Medulla oblongata (tissue), 1 donor: Measurements from ENCODE around the gene ARV1.
"Not testable (repeated sequence)": the region's sequence is repeated elsewhere in the genome, so short reads cannot be mapped to it uniquely, and the experiment has no call there.

Experiments
- DNase-seq: peaks from one replicate; pipeline ENCODE4 v3.0.0-alpha.2; 2015; ENCODE audit errors: extremely low spot score

Gene ARV1

GRCh38 chr1:231019711-231020110, 40.8 kb downstream of the ARV1 start:
- no peak for DNase-seq

- DNase-seq: no peak
These were observed 41.3 kb downstream of the ARV1 start for GRCh38 chr1:231020139-231020601.

GRCh38 chr1:231020816-231021215, 41.9 kb downstream of the ARV1 start:
- no peak for DNase-seq

- no peak for DNase-seq
These were observed 42.7 kb downstream of the ARV1 start for GRCh38 chr1:231021540-231022031.

DNA sequence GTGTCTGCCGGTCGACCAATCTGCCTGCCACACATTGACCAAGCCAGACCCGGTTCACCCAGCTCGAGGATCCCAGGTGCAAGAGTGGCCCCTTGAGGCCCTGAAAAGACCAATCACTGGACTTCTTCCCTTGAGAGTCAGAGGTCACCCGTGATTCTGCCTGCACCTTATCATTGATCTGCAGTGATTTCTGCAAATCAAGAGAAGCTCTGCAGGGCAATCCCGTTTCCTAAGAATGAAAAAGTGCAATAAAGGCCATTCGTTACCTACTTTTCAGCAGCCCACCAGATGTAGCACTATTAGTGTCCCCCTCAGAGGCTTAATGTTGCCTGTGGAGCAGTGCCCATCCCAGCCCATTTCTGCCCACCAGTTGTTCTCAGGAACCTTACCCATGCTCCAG, 43.6 kb downstream of the ARV1 start:
- DNase-seq: not testable (repeated sequence)

- DNase-seq: no peak
These were observed 44.3 kb downstream of the ARV1 start for GRCh38 chr1:231023150-231023549.

DNA sequence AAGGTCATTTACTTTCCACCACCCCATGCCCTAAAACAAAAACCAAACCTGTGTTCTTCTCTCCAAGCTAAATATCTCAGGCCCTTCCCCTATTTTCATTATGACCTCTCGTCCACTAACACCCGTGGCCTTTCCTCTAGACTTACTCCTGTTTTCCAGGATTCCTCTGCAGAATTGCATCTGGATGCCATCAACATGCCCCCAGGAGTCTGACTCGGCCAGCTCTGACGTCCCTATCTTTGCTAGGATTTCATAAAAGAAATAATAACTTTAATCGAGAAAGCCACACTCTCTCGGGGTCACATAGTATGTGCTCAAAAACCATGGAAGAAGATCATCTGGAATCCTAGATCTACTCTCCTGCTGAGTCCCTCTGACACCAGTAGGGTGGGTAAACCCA, 47.7 kb downstream of the ARV1 start:
- no peak for DNase-seq

- DNase-seq: no peak
These were observed 48.4 kb downstream of the ARV1 start for GRCh38 chr1:231027136-231027925.

GRCh38 chr1:231027971-231028370, 49.1 kb downstream of the ARV1 start:
- no peak for DNase-seq

GRCh38 chr1:231028682-231029081, 49.8 kb downstream of the ARV1 start:
- no peak for DNase-seq

GRCh38 chr1:231029247-231029646, 50.4 kb downstream of the ARV1 start:
- DNase-seq: not testable (repeated sequence)

DNA sequence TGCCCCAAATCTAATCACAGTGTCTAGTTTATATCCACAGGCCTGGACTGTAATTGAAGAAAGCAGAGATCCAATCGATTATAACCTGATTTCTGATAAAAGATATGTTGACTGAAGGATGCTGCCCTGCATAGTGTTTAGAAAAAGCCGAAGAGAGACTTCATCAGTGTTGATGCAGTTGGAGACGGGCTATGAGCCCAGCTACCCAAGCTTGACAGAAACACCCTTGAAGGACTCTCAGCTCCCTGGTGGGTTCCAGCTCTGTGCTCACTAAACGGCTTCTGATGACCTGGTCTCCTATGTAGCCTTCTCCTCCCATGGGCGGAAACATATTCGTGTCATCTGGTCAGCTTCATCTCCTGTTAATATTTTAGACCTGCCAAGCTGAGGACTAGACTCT, 50.9 kb downstream of the ARV1 start:
- DNase-seq: no peak

- no peak for DNase-seq
These were observed 54.1 kb downstream of the ARV1 start for GRCh38 chr1:231032963-231033362.

GRCh38 chr1:231035799-231036198, 56.9 kb downstream of the ARV1 start:
- peak; percentile 40 for DNase-seq

DNA sequence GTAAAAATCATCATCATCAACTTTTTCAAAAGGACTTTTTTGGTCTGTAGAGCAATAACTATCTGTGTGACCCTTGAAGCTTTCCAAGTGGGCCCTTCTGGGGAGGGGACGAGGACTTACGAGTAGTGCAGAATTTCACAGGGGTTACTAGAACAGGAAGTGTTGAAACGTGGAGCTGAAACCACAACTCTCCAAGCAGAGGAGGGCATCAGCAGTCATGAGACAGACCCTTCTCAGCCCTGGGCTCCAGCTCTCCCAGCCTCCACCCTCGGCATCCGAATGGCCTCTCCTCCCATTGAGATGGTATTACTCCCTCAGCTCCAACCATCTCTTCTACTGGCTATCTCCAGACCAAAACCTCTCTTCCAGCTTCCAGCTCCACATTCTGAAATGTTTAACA, 57.5 kb downstream of the ARV1 start:
- DNase-seq: peak; percentile 45

GRCh38 chr1:231037585-231038517, 59.0 kb downstream of the ARV1 start:
- no peak for DNase-seq

DNA sequence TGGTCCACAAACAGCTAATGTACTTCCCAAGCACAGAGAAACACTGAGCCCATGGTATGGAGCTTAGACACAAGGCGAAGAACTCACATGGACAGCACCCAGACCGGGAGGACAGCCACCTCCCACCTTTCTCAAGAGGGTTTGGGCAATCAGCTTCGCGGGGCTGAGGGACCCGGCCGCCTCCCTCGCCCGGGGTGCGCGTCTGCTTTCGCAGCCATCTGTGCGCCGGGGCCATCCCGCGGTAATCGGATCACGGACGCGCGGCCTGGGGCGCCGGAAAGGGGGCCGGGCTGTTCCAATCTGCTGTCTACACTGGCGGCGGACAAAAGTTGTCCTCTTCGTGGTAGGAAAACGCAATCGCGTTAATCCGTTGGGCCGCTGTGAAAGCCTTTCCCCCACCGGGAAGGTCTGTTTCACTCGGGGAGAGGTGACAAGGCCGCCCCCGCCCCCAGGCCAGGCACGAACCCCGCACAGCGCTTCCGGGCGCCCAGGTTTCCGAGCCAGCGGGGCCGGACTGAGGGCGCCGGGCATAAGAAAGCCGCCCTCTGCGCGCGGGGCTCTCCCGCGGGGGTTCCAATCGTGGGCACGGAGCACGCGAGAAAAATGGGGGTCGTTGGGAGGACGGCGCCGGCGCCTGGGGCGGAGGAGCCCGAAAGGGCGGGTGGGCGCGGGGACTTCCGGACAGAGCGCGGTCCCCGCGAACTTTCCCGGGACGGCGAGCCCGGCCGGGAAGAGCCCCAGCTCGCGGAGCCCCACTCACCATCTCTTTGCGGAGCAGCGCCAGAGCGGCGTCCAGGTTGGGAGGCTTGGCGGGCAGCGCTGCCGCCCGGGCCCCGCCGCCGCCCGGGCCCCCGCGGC, 60.5 kb downstream of the ARV1 start:
- DNase-seq: peak; percentile 33

GRCh38 chr1:231040019-231040799, 61.3 kb downstream of the ARV1 start, which contains the start of gene FAM89A:
Gene FAM89A, minus strand, starts transcription at chr1:231040254. Its CDS starts 43 bp downstream, at chr1:231040211.
- peak; percentile 50 for DNase-seq

DNA sequence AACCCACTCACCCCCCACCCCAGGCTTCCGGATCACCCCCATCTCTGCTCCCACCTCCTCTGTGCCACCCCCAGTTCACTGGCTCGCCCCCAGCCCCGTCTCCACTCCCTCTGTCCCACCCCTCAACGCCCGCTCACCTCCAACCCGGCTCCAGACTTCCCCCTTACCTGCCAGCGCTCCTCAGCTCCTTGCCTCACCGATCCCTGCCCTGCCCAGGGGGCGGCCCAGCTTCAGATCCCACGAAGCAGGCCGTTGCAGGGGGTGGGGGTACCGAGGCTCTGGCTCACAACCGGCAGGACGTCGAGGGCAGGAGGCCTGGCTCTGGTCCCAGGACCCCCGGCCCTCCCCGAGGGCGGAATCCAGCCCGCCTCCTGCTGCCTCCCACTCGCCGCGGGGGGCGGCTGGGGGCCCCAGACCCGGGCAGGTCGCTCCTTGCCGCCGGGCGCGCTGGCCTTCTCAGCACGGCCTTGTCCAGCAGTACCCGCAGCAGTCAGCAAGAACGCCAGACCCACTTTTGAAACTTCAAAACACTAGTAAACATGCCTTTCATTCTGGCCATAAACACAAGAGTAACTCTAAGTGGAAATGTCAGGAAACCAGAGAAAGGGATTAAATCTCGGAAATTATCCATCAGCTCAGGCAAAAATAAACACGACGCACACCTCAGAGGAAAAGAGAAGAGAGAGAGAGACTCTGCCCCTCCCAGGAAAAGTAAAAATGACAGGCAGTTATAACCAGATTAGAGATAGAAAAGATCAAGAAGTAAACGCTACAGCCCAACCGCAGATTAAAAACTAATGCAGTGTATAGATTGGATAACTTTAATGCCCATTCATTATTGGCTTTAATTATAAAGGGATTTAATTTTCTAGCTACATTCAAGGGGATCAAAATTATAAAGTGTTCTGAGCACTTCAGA, 62.2 kb downstream of the ARV1 start:
- DNase-seq: no peak
